OCI-LY7 (cell line): ENCODE results near the gene SFXN5.

ENCODE experiments used
- CTCF ChIP-seq: fragments of 200-600 bp; sonication (generic); conservative IDR thresholded peaks from 2 replicates; pipeline ENCODE4 v1.5.1; 2014; ENCODE audit warnings: mild to moderate bottlenecking, antibody characterized with exemption, low read length, moderate library complexity, mixed read lengths
- EZH2phosphoT487 ChIP-seq: fragments of 200-600 bp; sonication (generic); IDR thresholded peaks from 2 replicates; pipeline ENCODE4 v1.6.1; 2018; ENCODE audit warnings: low read depth, borderline replicate concordance, mild to moderate bottlenecking, mixed run types, antibody characterized with exemption, low read length, moderate library complexity, mixed read lengths

- no peak for TF ChIP-seq CTCF
- TF ChIP-seq EZH2phosphoT487, result no peak
Observed at GRCh38 chr2:73028841-73029240, 42.7 kb downstream of the SFXN5 start.
